GM21825 (cell line): ENCODE data around the gene PLEKHM2.

Experiments used
- ATAC-seq: cut with Tn5 transposase; IDR thresholded peaks from one replicate; pipeline ENCODE4 v1.9.1; 2021; ENCODE audit warnings: mild to moderate bottlenecking, moderate library complexity; ENCODE audit not compliant: unreplicated experiment

Gene PLEKHM2

GRCh38 chr1:15737324-15738319 lies 53.5 kb downstream of the PLEKHM2 start:
- no peak for ATAC-seq

DNA sequence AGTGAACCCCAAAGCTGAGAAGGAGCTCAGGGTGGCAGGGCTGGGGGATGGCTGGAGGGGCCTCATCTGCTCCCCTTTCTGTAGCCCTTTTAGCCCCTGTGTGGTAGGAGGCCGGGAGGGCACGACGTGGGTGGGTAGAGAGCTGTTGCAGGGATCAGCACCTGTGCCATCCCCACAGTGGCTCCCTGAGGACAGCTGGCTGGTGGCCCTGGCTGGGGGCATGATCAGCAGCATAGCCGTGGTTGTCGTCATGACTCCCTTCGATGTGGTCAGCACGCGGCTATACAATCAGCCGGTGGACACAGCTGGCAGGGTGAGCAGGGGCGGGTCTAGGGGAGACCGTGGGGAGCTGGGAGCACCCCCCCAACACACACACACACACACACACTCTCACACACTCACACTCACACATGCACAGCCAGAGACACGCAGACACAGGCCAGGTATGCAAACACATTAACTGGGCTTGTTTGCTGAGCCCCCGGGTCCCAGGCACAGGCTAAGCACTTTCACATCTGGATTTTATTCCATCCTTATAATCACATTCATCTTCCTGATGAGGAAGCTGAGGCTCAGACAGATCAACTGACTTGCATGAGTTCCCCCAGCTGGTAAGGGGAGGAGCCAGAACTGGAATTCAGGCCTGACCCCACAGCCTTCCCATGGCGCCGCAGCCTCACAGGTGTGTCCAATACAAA lies 54.4 kb downstream of the PLEKHM2 start:
- no peak for ATAC-seq

- ATAC-seq, result no peak
Measured at GRCh38 chr1:15739259-15739658, 55.1 kb downstream of the PLEKHM2 start.

GRCh38 chr1:15739745-15740144 lies 55.6 kb downstream of the PLEKHM2 start:
- no peak for ATAC-seq

DNA sequence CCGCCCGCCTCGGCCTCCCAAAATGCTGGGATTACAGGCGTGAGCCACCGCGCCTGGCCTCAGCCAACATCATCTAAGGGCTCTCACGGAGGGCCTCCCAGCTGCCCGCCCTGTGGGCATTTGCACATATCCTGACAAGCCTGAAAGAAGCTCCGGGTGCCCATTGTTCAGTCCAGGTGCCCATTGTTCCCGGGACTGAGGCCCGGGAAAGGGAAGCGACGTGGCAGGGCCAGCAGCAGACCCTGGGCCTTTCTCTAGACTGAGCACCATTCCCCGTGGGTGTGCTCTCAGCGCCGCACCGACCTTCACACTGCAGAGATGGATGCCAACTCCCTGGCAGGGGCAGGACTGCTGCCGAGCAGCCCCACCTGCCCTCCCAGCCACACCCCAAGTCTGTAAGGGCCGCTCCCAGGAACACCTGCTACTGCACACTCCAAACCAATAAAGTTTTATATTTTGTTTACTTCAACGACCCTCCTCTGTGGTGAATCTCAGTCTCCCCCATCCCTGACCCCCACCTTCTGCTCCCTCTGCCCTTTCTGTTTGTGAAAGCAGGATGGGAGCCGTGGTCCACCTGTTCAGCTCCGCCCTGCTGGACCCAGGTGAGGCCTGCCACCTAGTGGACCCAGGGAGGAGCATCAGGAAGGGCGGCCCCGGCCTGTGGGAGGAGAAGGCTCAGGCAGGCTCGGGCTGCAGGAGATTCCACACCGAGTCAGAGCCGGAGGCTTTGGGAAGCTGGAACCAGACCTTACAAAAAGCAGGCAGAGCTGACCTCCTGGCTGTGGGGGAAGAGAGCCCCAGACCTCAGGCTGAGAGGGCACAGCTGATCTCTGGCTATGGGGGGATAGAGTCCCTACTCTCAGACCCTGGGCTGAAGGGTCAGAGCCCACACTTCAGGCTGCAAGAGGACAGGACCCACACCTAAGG lies 57.1 kb downstream of the PLEKHM2 start:
- no peak for ATAC-seq

DNA sequence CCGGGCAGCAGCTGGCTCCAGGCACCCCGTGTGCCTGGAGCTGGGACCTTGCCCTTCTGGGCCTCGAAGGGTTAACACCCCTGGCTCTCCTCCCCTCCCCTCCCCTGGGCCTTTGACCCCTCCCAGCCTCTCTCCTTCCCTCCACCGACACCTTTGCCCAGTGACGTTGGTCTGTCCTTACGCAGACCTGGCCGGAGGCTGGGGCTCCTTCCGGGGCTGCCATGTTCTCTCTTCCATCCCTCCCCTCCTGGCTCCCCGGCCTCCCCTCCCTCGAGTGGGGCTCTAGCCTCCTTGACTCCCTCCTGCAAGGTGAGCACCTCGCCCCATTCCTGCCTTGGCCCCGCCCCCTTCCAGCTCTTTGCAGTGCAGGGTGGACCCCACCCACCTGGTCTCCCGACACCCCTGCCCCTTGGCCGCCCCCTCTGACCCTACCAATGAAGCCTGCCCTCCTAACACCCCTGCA lies 58.2 kb downstream of the PLEKHM2 start, which contains the start of gene TMEM82:
Gene TMEM82 (plus strand): TSS at position 161 of the 463 bp plus-strand sequence. CDS start 61 bp downstream, at position 222.
- ATAC-seq, result no peak

- no peak for ATAC-seq
Measured at GRCh38 chr1:15744122-15744679, 60.1 kb downstream of the PLEKHM2 start.

GRCh38 chr1:15747378-15747777 lies 63.3 kb downstream of the PLEKHM2 start:
- ATAC-seq, result no peak

GRCh38 chr1:15748264-15748663 lies 64.1 kb downstream of the PLEKHM2 start:
- no peak for ATAC-seq

DNA sequence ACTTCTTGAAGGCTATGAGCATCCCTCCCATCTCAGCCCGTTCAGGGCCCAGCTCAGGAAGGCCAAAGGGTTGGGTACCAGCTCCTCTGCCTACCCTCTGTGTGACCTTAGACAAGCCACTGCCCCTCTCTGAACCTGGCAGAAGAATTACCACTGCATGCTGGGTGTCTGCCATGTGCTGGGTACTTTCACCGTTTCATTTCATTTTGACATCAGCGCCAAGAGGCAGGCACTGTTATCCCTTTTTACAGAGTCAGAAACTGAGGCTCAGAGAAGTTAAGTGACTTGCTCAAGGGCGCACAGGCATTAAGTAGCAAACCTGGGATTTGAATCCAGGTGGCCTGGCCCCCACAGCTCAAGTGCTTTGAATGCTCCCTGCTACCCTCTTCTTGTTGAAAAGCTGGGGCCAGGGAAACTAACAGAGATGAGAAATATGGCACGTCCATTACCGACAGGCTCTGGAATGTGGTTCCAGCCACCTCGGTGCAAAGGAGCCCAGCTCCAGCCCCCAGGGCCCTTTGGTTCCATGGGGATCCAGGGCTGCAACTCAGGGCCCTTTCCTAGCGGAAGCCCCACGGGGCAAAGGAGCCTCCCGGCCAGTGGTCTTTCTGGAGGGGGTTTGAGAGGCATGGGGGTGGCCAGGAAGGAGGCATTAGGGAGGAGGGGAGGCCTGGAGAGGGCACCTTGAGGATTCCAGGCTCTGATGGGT lies 64.7 kb downstream of the PLEKHM2 start:
- no peak for ATAC-seq

DNA sequence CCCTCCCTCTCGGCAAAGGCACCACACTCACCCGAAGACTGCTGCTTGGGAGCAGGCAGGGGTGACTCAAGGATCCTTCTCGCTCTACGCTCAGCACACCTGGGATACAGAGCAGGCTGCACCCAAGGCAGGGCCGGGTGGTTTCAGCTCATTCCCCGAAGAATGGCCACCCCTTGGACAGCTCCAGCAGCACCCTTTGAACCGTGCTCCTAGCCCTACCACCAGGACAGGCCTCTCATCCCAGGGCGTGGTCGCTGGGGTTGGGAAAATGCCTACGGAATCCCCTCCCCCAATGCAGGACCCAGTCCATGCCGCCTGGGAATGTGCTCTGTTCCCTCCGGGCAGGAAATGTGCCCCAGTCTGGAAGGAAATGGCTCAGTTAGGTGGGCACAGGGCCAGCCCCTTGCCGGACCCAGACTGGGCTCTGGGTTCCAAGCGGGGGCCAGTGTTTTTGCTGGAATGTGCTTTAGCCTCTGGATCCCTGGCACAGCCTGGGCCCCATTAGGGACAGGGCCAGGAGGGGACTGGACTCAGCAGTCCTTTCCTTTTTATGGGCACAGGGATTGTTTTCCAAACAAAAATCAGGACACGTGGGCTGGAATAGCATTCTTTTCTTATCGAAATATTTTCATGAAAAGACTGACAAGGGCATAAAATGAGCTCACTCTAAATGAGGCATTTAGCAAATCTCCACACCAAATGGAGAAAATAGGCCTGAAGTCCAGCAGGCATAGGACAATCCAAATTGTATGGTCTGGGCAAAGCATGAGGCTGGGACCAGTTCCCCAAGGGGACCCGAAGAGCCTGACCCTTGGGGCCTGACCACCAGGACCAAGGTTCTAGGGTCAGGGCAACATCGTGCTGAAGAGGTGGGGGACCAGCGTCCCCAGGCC lies 65.5 kb downstream of the PLEKHM2 start:
- no peak for ATAC-seq

- ATAC-seq, result no peak
Measured at GRCh38 chr1:15750924-15751323, 66.8 kb downstream of the PLEKHM2 start.

DNA sequence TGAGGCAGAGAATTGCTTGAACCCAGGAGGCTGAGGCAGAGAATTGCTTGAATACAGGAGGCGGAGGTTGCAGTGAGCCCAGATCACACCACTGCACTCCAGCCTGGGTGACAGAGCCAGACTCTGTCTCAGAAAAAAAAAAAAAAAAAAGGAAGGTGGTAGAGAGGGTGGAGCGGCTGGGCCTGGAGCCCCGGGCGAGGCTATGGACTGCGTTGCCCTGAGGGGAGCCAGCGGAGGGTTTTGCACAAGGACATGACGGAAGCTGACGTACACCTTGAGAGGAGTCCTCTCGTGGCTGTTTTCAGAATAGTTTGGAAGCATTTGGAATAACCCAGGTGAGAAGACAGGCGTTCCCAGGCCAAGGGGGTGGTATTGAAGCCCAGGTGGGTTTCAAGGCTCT lies 67.6 kb downstream of the PLEKHM2 start:
- ATAC-seq, result no peak

- ATAC-seq, result no peak
Measured at GRCh38 chr1:15753776-15754175, 69.7 kb downstream of the PLEKHM2 start.

DNA sequence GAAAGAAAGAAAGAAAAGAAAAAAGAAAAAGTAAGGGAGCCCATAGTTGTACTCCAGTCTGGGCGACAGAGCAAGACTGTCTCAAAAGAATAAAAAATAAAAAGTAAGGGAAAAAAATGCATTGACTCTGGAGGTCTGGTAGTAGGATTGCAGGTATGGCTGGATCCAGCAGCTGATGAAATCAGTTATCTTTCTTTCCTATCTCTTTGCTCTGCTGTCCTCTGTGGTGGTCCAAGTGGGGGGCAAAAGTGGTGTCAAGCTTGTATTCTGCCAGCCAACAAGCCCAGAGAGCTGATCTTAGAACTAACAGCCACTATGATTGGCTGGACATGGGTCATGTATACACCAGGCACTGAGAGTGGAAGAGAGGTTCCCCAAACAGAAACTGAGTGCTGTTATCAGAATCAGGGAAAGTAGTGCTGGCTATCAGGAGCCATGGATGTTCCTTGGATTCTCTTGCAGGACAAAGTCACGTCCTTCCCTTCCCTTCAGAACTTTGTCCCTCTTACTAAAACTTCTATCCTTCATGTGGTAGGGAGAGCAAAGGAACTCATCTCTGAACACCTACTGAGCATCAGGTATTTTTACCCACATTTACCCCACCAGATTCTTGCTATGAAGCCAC lies 71.0 kb downstream of the PLEKHM2 start:
- ATAC-seq, result no peak

DNA sequence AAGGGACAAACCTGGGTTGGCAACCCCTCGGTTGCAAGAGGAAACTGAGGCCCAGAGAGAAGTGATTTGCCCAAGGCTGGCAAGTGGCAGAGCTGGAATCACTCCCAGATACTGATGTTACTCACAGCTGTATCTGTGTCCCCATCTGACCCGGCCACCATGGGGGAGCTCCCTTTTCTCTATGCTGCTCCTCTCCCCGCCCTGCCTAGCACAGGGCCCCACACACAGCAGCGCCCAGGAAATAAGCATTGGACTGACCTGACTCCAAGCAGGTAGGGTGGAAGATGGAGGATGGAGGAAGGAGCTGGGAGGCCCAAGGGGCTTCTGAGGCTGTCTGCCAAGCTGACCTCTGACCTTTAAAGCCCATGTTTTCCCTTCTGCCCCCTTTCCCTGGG lies 71.5 kb downstream of the PLEKHM2 start:
- ATAC-seq, result no peak

DNA sequence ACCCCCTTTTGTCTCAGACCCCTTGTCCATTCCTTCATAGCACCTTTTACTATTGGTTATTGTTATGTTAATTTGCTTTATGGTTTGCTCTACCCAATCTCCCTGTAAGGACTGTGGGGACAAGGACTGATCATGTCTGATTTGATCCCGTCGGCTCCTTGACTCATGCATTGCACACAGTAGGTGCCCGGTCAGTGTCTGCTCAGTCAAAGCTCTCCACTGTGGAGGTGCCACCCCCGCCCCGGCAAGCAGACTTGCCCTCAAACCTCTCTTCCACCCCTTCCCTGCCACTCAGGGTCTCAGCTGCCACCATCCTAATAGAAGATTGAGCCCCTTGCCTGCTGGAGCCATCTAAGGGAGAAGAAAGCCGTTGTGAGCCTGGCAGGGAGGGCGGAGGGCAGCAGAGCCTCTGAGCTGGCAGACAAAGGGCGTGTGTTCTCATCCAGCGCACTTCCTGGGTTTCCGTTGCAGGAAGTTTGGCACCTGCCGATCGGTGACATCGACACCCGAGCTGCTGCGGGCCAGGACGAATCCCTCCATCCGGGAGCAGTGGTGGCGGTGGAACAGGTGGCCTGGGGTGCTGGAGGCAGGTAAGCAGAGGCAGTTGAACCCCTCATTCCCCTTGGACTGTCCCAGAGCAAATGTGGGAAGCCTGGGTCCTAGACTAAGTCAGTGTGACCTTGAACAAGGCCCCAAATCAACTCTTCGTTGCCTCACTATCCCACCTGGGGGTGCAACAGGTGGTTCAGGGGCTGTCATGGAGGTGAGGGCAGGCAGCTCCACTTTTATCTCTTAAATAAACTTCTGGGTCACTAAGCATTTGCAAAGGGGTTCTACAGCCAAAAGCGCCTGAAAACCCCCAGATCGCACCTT lies 72.3 kb downstream of the PLEKHM2 start:
- no peak for ATAC-seq
